Psoas muscle (tissue), 8 donors: ENCODE results near the gene TNFRSF25. TPM values are rescaled to one million over a fixed set of nuclear protein-coding genes. Genes with fewer than 3 reads are reported as not detected.

Experiments used
- ATAC-seq, 4 donors: fragments of 200-7000 bp; cut with Tn5 transposase; one replicate each; pipeline ENCODE4 v1.9.1; 2020; ENCODE audit warnings: moderate library complexity in 3 of 4, mild to moderate bottlenecking in 2 of 4
- DNase-seq, 2 donors: peaks; one replicate each; pipeline ENCODE4 v3.0.0-alpha.2; 2020
- H3K27ac ChIP-seq: fragments of 200-600 bp; one replicate; pipeline ENCODE4 v1.8.0; 2022
- H3K27me3 ChIP-seq, 3 donors: fragments of 200-600 bp in 1 of 3; one replicate each; pipeline versions ENCODE4 v1.6.1 to v1.8.0; 2013 to 2022; ENCODE audit warnings: low read length in 2 of 3, mild to moderate bottlenecking in 2 of 3, moderate library complexity in 1 of 3; ENCODE audit not compliant: insufficient read depth in 3 of 3
- H3K36me3 ChIP-seq, 2 donors: fragments of 200-600 bp in 1 of 2; one replicate each; pipeline versions ENCODE4 v1.6.1 to v1.8.0; 2013 to 2022; ENCODE audit warnings: low read depth in 1 of 2, mild to moderate bottlenecking in 1 of 2, moderate library complexity in 1 of 2; ENCODE audit not compliant: insufficient read depth in 1 of 2
- H3K4me1 ChIP-seq: fragments of 200-600 bp; one replicate; pipeline ENCODE4 v1.8.0; 2022
- H3K4me3 ChIP-seq: fragments of 200-600 bp; one replicate; pipeline ENCODE4 v1.8.0; 2022; ENCODE audit warnings: mild to moderate bottlenecking
- H3K9me3 ChIP-seq: fragments of 200-600 bp; one replicate; pipeline ENCODE4 v1.8.0; 2022
- WGBS, 3 donors: extraction: QIAGEN DNeasy Blood & Tissue Kit; methylation state at CpG; one replicate each; pipeline versions ENCODE4 v1.1.6 to v1.1.7; 2013; 5-methylcytosine and 5-hydroxymethylcytosine counted together
- intact Hi-C, 2 donors: fragments of 100-400 bp; cut with DNase I; formaldehyde crosslinking; loops; one replicate each; pipeline versions ENCODE4 v1.11.0 to v1.14.2; 2022
- polyA plus RNA-seq, 3 donors: library from polyadenylated mRNA; stranded (reverse); fragments of 200-250 nt; gene quantifications; one replicate each; pipeline ENCODE4 v1.2.3, GENCODE V29; 2013
- total RNA-seq, 4 donors: library from RNA; stranded (reverse); fragmentation: NEBNext Ultra II Directional in 2 of 4; extraction: Animal tissue kit (Norgen Biotek cat#: 25700) in 2 of 4; gene quantifications; one replicate each; pipeline versions ENCODE4 v1.2.1 to v1.2.4, GENCODE V29; 2021 to 2023
- TF ChIP-seq, protein P1 (sequence below): fragments of 200-600 bp; IDR thresholded peaks from one replicate; pipeline ENCODE4 v1.8.0; 2022; ENCODE audit warnings: antibody characterized with exemption
- donor health status: healthy with polysubstance abuse.
- donor health status: DM: no; HTN: no; CAD: no; lungs with moderate emphysema.
- donor health status: Bipolar disorder and iron deficiency.
- donor health status: healthy.
- donor health status: DM: yes; HTN: yes; CAD: no.
- donor health status: DM: no; HTN: no; CAD: no.
- donor health status: DM: no; HTN: no; CAD: no.
- donor health status: DM: yes; HTN: yes; CAD: no.

The TNFRSF25 gene
- total and polyA plus RNA-seq, 7 donors = 1.5 to 2.7 (median 1.9) TPM

DNA sequence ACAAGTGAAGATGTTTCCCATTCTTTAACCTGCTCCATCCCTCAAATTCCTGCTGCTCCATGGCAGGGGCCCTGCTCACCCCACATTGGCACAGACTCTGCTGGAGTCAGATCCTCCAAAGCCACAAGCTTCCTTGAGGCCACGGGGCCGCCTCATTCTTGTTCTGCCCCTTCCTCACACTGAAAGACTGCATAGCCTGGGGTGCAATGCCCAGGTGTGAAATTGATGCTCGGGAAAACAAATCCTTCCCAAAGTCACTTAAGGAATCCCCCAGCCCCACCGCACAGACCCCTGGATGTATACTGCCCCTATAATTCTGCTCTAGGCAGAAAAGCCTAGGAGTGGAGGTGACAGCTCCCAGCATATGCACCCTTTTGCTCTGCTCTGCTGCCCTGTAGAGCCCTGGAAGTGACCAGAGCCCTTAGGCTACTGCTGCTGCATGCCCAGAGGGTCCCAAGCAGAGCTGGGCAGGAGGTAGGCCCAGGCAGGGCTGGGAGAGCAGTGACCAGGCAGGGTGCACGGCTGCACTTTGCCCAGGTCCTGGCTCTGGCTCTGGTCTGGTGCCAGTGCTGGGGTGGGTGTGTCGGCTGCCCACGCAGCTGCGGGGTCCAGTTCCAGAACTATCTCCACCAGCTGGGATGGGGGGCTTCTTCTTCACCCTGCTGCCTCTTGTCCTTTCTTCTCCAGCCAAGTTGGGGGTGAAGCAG is 47.9 kb downstream of the TNFRSF25 start:
- Histone ChIP-seq H3K4me3 (no peak overlapping the region), H3K9me3 (no peaks in the 10 kb centered on the region), H3K4me1 (peaks cover 18% of the 10 kb centered on the region), H3K27ac (no peak overlapping the region), H3K36me3 (no peaks in the 10 kb centered on the region), H3K27me3 (peaks cover 0 to 97% (median 43%) of the 10 kb centered on the region in 3 donors)
- 47 to 53% (median 49%) methylated on average over 8 of the region's 8 CpGs for WGBS, 3 donors
- TF ChIP-seq, protein P1, sequence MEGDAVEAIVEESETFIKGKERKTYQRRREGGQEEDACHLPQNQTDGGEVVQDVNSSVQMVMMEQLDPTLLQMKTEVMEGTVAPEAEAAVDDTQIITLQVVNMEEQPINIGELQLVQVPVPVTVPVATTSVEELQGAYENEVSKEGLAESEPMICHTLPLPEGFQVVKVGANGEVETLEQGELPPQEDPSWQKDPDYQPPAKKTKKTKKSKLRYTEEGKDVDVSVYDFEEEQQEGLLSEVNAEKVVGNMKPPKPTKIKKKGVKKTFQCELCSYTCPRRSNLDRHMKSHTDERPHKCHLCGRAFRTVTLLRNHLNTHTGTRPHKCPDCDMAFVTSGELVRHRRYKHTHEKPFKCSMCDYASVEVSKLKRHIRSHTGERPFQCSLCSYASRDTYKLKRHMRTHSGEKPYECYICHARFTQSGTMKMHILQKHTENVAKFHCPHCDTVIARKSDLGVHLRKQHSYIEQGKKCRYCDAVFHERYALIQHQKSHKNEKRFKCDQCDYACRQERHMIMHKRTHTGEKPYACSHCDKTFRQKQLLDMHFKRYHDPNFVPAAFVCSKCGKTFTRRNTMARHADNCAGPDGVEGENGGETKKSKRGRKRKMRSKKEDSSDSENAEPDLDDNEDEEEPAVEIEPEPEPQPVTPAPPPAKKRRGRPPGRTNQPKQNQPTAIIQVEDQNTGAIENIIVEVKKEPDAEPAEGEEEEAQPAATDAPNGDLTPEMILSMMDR = no peak
- ATAC-seq (no peak), DNase-seq (no peak)
- intact Hi-C loops = no loop called here

DNA sequence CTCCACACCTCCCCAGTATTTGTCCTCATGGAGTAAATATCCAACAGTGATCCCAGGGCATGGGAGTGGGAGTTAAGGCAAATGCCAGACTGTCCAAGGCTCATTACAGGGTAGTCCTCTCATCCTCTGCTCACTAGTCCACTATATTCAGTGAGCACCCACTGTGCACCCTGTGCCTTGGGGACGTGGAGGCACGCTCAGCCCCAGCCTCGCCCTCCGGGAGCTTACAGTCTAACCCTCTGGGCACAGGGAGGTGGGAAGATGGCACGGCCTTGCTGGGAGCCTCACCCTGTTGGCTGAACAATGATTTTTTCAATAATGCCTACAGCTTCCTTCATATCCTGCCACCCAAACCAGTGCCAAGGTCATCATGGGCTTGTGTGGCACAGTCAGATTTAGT is 49.1 kb downstream of the TNFRSF25 start:
- Histone ChIP-seq H3K36me3 (no peaks in the 10 kb centered on the region), H3K4me3 (no peak overlapping the region), H3K4me1 (peaks cover 17% of the 10 kb centered on the region), H3K27me3 (peaks cover 0 to 87% (median 43%) of the 10 kb centered on the region in 3 donors), H3K9me3 (no peaks in the 10 kb centered on the region), H3K27ac (no peak overlapping the region)
- 87 to 90% (median 88%) methylated on average over 5 of the region's 5 CpGs for WGBS, 3 donors
- TF ChIP-seq, protein P1 = no peak
- DNase-seq = no peak
- ATAC-seq = no peak
- intact Hi-C loops = no loop called here

DNA sequence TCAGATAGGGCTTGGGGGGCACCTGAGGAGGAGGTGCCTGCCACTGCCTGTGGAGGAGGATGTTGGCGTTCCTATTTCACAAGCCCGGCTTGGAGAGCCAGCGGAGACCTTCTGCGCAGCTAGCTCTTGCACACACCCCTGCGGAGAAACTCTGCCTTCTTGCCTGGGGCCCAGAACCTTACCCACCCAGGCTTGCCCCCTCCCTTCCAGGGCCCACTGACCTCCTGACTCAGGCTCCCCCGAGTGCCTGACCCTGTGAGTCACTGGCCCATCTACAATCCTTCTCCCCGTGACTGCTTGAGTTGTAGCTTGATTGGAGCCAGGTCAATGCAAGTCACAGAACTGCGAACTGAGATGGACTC is 49.7 kb downstream of the TNFRSF25 start:
- Histone ChIP-seq H3K9me3 (no peaks in the 10 kb centered on the region), H3K36me3 (no peaks in the 10 kb centered on the region), H3K4me3 (no peak overlapping the region), H3K27ac (no peak overlapping the region), H3K4me1 (peaks cover 17% of the 10 kb centered on the region), H3K27me3 (peaks cover 0 to 85% (median 43%) of the 10 kb centered on the region in 3 donors)
- ATAC-seq = no peak
- no peak for DNase-seq
- TF ChIP-seq, protein P1 = no peak
- 72 to 77% (median 77%) methylated on average over 8 of the region's 8 CpGs for WGBS, 3 donors
- intact Hi-C loops = no loop called here

- TF ChIP-seq, protein P1 = no peak
- no peak overlapping the region for H3K4me3 ChIP-seq
- peaks cover 0 to 80% (median 36%) of the 10 kb centered on the region in 3 donors for H3K27me3 ChIP-seq
- no peaks in the 10 kb centered on the region for H3K9me3 ChIP-seq
- DNase-seq (no peak), ATAC-seq (no peak)
- no peak overlapping the region for H3K27ac ChIP-seq
- no peaks in the 10 kb centered on the region for H3K36me3 ChIP-seq
- WGBS, 3 donors = 56 to 59% (median 58%) methylated on average over 17 of the region's 17 CpGs
- H3K4me1 ChIP-seq = peaks cover 11% of the 10 kb centered on the region
- intact Hi-C loops = no loop called here
Measured at GRCh38 chr1:6414881-6415626, 50.9 kb downstream of the TNFRSF25 start.
